Astrocyte (in vitro differentiated cells and primary cell): Measurements from ENCODE around the gene CALM3. TPM values are rescaled to one million over a fixed set of nuclear protein-coding genes. Genes with fewer than 3 reads are reported as not detected.

Experiments
- DNase-seq: peaks from one replicate; pipeline ENCODE4 v3.0.0-alpha.2; 2010; ENCODE audit warnings: low read depth
- FAIRE-seq: peaks from 2 replicates; lab custom pipeline; 2011; peaks lifted over from hg19 to GRCh38; lab: Jason Lieb, UNC
- H2AFZ ChIP-seq: 2 replicates; pipeline ENCODE4 v1.6.0; 2012; ENCODE audit warnings: low read depth, low read length, inconsistent platforms
- H3K27ac ChIP-seq: 2 replicates; pipeline ENCODE4 v1.5.1; 2011; ENCODE audit warnings: low read depth, low read length, inconsistent platforms
- H3K27me3 ChIP-seq: 2 replicates; pipeline ENCODE4 v1.6.0; 2011; ENCODE audit warnings: low read length, inconsistent platforms; ENCODE audit not compliant: insufficient read depth
- H3K36me3 ChIP-seq: 2 replicates; pipeline ENCODE4 v1.5.1; 2011; ENCODE audit warnings: low read length, inconsistent platforms; ENCODE audit not compliant: insufficient read depth
- H3K4me1 ChIP-seq: 2 replicates; pipeline ENCODE4 v1.5.1; 2011; ENCODE audit warnings: low read length, inconsistent platforms; ENCODE audit not compliant: insufficient read depth
- H3K4me2 ChIP-seq: 2 replicates; pipeline ENCODE4 v1.6.0; 2012; ENCODE audit warnings: low read length, inconsistent platforms
- H3K4me3 ChIP-seq: 2 replicates; pipeline ENCODE4 v1.5.1; 2011; ENCODE audit warnings: low read depth, mild to moderate bottlenecking, low read length, inconsistent platforms; ENCODE audit not compliant: insufficient read depth
- H3K79me2 ChIP-seq: 2 replicates; pipeline ENCODE4 v1.6.0; 2012; ENCODE audit warnings: mild to moderate bottlenecking, low read length, inconsistent platforms; ENCODE audit not compliant: insufficient read depth
- H3K9ac ChIP-seq: 2 replicates; pipeline ENCODE4 v1.6.0; 2012; ENCODE audit warnings: mild to moderate bottlenecking, low read length, inconsistent platforms
- H3K9me3 ChIP-seq: 2 replicates; pipeline ENCODE4 v1.5.1; 2012; ENCODE audit warnings: low read depth, mild to moderate bottlenecking, low read length, inconsistent platforms; ENCODE audit not compliant: insufficient read depth
- H4K20me1 ChIP-seq: 2 replicates; pipeline ENCODE4 v1.6.0; 2012; ENCODE audit warnings: low read length, inconsistent platforms; ENCODE audit not compliant: insufficient read depth
- H3K27ac Mint-ChIP-seq: one replicate; pipeline ENCODE4 v1.8.0; 2021; ENCODE audit warnings: mild to moderate bottlenecking, mixed read lengths; ENCODE audit not compliant: unreplicated experiment
- H3K27me3 Mint-ChIP-seq: one replicate; pipeline ENCODE4 v1.8.0; 2021; ENCODE audit warnings: low read depth, mixed read lengths; ENCODE audit not compliant: unreplicated experiment
- H3K36me3 Mint-ChIP-seq: one replicate; pipeline ENCODE4 v1.8.0; 2021; ENCODE audit warnings: low read depth, mixed read lengths; ENCODE audit not compliant: unreplicated experiment
- H3K4me1 Mint-ChIP-seq: one replicate; pipeline ENCODE4 v1.8.0; 2021; ENCODE audit warnings: low read depth, mixed read lengths; ENCODE audit not compliant: unreplicated experiment
- H3K4me3 Mint-ChIP-seq: one replicate; pipeline ENCODE4 v1.8.0; 2021; ENCODE audit warnings: mild to moderate bottlenecking, moderate library complexity, mixed read lengths; ENCODE audit not compliant: unreplicated experiment
- H3K9me3 Mint-ChIP-seq: one replicate; pipeline ENCODE4 v1.8.0; 2021; ENCODE audit warnings: mild to moderate bottlenecking, mixed read lengths; ENCODE audit not compliant: unreplicated experiment
- EZH2 ChIP-seq: IDR thresholded peaks from 2 replicates; pipeline ENCODE4 v1.6.1; 2012; ENCODE audit warnings: mild to moderate bottlenecking, low read length, inconsistent platforms; ENCODE audit not compliant: insufficient read depth
- total RNA-seq: library from RNA; stranded (reverse); gene quantifications from 2 replicates; pipeline ENCODE4 v1.2.1, GENCODE V29; 2021
- TF ChIP-seq, protein P1 (sequence below): IDR thresholded peaks from 2 replicates; pipeline ENCODE4 v1.5.1; 2011; ENCODE audit warnings: low read depth, mild to moderate bottlenecking, inconsistent platforms, low read length, moderate library complexity; ENCODE audit not compliant: insufficient read depth

CALM3 gene
- total RNA-seq, 1 donor from 2014 or later, result 343 TPM

DNA sequence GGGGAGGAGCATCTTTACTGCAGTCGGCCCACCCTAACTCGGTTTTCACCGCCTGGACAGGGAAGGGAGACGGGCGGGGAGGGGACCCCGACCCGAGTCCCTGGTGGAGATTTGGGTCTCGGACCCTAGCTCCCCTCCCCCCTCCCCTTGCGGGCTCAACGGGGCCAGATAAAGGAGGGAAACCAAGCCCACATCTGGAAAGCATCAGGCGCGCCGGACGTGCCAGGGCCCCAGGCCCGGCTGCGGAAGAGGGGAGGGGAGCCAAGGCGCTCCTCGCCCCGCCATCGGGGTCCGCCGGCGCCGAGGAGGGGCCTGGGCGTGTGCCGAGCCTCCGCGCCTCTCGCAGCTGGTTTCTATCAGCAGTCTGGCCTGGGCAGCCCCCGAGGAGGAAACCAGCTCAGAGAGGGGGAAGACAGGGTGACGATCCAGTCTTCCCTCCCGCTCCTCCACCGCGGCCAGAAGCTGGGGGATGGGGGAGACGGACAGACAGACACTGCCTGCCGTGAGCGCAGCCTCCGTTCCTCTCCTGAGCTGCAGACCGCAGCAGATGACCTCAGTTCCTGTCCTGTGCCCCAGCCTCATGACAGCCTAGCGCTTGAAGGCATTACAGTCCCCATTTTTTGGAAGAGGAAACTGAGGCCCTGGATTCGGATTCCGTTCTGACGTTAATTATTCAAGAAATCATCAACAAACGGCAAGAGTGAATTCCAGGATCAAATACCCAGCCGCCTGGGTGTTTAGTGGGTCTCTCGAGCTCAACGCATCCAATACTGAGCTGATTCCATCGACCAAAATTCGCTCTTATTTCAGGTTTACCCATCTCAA, 38.4 kb downstream of the CALM3 start:
- FAIRE-seq, result no peak
- Histone ChIP-seq H3K27me3 (peaks cover 7% of the 10 kb centered on the region), H3K4me2 (peak overlapping the region; percentile 89), H3K9me3 (no peaks in the 10 kb centered on the region), H4K20me1 (no peaks in the 10 kb centered on the region), H3K27ac (no peak overlapping the region), H3K9ac (peak overlapping the region; percentile 57), H3K4me1 (peaks cover 18% of the 10 kb centered on the region), H3K79me2 (no peaks in the 10 kb centered on the region), H3K36me3 (no peaks in the 10 kb centered on the region), H3K4me3 (peak overlapping the region; percentile 52), H2AFZ (peak overlapping the region; percentile 83)
- Mint-ChIP-seq H3K36me3 (no peaks in the 10 kb centered on the region), H3K9me3 (peaks cover 3% of the 10 kb centered on the region), H3K4me3 (peak overlapping the region; percentile 60), H3K4me1 (peaks cover 3% of the 10 kb centered on the region), H3K27ac (no peak overlapping the region), H3K27me3 (peaks cover 9% of the 10 kb centered on the region)
- peak; percentile 24 for DNase-seq
- TF ChIP-seq EZH2, result peak; percentile 33
- TF ChIP-seq, protein P1, sequence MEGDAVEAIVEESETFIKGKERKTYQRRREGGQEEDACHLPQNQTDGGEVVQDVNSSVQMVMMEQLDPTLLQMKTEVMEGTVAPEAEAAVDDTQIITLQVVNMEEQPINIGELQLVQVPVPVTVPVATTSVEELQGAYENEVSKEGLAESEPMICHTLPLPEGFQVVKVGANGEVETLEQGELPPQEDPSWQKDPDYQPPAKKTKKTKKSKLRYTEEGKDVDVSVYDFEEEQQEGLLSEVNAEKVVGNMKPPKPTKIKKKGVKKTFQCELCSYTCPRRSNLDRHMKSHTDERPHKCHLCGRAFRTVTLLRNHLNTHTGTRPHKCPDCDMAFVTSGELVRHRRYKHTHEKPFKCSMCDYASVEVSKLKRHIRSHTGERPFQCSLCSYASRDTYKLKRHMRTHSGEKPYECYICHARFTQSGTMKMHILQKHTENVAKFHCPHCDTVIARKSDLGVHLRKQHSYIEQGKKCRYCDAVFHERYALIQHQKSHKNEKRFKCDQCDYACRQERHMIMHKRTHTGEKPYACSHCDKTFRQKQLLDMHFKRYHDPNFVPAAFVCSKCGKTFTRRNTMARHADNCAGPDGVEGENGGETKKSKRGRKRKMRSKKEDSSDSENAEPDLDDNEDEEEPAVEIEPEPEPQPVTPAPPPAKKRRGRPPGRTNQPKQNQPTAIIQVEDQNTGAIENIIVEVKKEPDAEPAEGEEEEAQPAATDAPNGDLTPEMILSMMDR, result no peak

DNA sequence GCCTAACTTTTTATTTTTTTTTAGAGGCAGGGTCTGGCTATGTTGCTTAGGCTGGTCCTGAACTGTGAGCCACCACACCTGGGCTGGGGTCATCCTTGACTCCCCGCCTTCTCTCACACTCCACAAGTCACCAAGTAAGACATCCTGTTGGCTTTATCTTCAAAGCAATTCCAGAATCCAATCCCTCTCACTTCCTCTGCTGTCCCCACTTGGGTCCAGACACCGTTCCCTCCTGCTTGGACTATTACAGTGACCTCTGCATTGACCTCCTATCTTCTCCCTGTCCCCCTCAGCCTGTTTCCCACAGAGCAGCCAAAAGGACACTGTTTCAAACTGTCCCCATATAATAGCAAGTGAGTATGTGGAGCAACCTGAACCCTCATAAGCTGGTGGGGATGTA, 39.5 kb downstream of the CALM3 start:
- TF ChIP-seq, protein P1, result no peak
- no peak for TF ChIP-seq EZH2
- H3K4me3 ChIP-seq, result no peak overlapping the region
- H3K36me3 Mint-ChIP-seq, result no peaks in the 10 kb centered on the region
- H3K79me2 ChIP-seq, result no peaks in the 10 kb centered on the region
- H3K4me1 Mint-ChIP-seq, result peaks cover 3% of the 10 kb centered on the region
- no peak overlapping the region for H2AFZ ChIP-seq
- peaks cover 18% of the 10 kb centered on the region for H3K4me1 ChIP-seq
- no peak overlapping the region for H3K9ac ChIP-seq
- no peaks in the 10 kb centered on the region for H3K36me3 ChIP-seq
- H3K4me3 Mint-ChIP-seq, result peak overlapping the region; percentile 61
- H3K27ac ChIP-seq, result no peak overlapping the region
- no peak for DNase-seq
- FAIRE-seq, result no peak
- no peaks in the 10 kb centered on the region for H4K20me1 ChIP-seq
- peaks cover 6% of the 10 kb centered on the region for H3K27me3 Mint-ChIP-seq
- no peak overlapping the region for H3K4me2 ChIP-seq
- H3K9me3 ChIP-seq, result no peaks in the 10 kb centered on the region
- peaks cover 3% of the 10 kb centered on the region for H3K9me3 Mint-ChIP-seq
- H3K27ac Mint-ChIP-seq, result no peak overlapping the region
- peaks cover 3% of the 10 kb centered on the region for H3K27me3 ChIP-seq

DNA sequence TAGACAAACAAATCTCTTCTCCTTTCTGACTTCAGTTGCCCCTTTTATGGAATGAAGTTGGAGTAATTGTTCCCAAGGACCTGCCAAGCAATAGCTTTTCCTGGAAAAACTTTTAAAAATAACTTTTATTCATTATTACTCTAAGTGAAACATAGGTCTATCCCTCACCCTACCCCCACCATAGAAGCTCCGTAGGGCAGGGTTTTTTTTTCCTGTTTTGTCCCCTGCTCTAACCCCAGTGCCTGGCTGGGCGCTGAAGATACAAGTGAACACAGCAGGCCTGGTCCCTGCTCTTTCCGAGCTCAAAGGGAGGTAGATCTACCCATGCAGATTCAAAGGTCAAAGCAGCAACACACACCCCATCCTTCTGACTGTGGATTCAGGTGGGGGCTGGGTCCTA, 43.6 kb downstream of the CALM3 start:
- Histone ChIP-seq H3K27ac (no peak overlapping the region), H3K27me3 (peaks cover 11% of the 10 kb centered on the region), H3K79me2 (no peaks in the 10 kb centered on the region), H3K4me3 (no peak overlapping the region), H2AFZ (no peak overlapping the region), H3K4me1 (peaks cover 2% of the 10 kb centered on the region), H3K9me3 (peaks cover 22% of the 10 kb centered on the region), H3K36me3 (no peaks in the 10 kb centered on the region), H4K20me1 (no peaks in the 10 kb centered on the region), H3K9ac (no peak overlapping the region), H3K4me2 (no peak overlapping the region)
- no peak for DNase-seq
- Mint-ChIP-seq H3K9me3 (peaks cover 15% of the 10 kb centered on the region), H3K27ac (no peak overlapping the region), H3K36me3 (peaks cover 14% of the 10 kb centered on the region), H3K4me3 (no peak overlapping the region), H3K27me3 (peaks cover 18% of the 10 kb centered on the region), H3K4me1 (peaks cover 3% of the 10 kb centered on the region)
- TF ChIP-seq, protein P1, result no peak
- no peak for TF ChIP-seq EZH2
- FAIRE-seq, result no peak
